Astrocyte (in vitro differentiated cells and primary cell): ENCODE data around the gene FNDC8. TPM values are rescaled to one million over a fixed set of nuclear protein-coding genes. Genes with fewer than 3 reads are reported as not detected.
"Not testable (repeated sequence)": the region's sequence is repeated elsewhere in the genome, so short reads cannot be mapped to it uniquely, and the experiment has no call there.

Experiments used
- DNase-seq: peaks from one replicate; pipeline ENCODE4 v3.0.0-alpha.2; 2010; ENCODE audit warnings: low read depth
- FAIRE-seq: peaks from 2 replicates; lab custom pipeline; 2011; peaks lifted over from hg19 to GRCh38; lab: Jason Lieb, UNC
- H2AFZ ChIP-seq: 2 replicates; pipeline ENCODE4 v1.6.0; 2012; ENCODE audit warnings: low read depth, low read length, inconsistent platforms
- H3K27ac ChIP-seq: 2 replicates; pipeline ENCODE4 v1.5.1; 2011; ENCODE audit warnings: low read depth, low read length, inconsistent platforms
- H3K27me3 ChIP-seq: 2 replicates; pipeline ENCODE4 v1.6.0; 2011; ENCODE audit warnings: low read length, inconsistent platforms; ENCODE audit not compliant: insufficient read depth
- H3K36me3 ChIP-seq: 2 replicates; pipeline ENCODE4 v1.5.1; 2011; ENCODE audit warnings: low read length, inconsistent platforms; ENCODE audit not compliant: insufficient read depth
- H3K4me1 ChIP-seq: 2 replicates; pipeline ENCODE4 v1.5.1; 2011; ENCODE audit warnings: low read length, inconsistent platforms; ENCODE audit not compliant: insufficient read depth
- H3K4me2 ChIP-seq: 2 replicates; pipeline ENCODE4 v1.6.0; 2012; ENCODE audit warnings: low read length, inconsistent platforms
- H3K4me3 ChIP-seq: 2 replicates; pipeline ENCODE4 v1.5.1; 2011; ENCODE audit warnings: low read depth, mild to moderate bottlenecking, low read length, inconsistent platforms; ENCODE audit not compliant: insufficient read depth
- H3K79me2 ChIP-seq: 2 replicates; pipeline ENCODE4 v1.6.0; 2012; ENCODE audit warnings: mild to moderate bottlenecking, low read length, inconsistent platforms; ENCODE audit not compliant: insufficient read depth
- H3K9ac ChIP-seq: 2 replicates; pipeline ENCODE4 v1.6.0; 2012; ENCODE audit warnings: mild to moderate bottlenecking, low read length, inconsistent platforms
- H3K9me3 ChIP-seq: 2 replicates; pipeline ENCODE4 v1.5.1; 2012; ENCODE audit warnings: low read depth, mild to moderate bottlenecking, low read length, inconsistent platforms; ENCODE audit not compliant: insufficient read depth
- H4K20me1 ChIP-seq: 2 replicates; pipeline ENCODE4 v1.6.0; 2012; ENCODE audit warnings: low read length, inconsistent platforms; ENCODE audit not compliant: insufficient read depth
- H3K27ac Mint-ChIP-seq: one replicate; pipeline ENCODE4 v1.8.0; 2021; ENCODE audit warnings: mild to moderate bottlenecking, mixed read lengths; ENCODE audit not compliant: unreplicated experiment
- H3K27me3 Mint-ChIP-seq: one replicate; pipeline ENCODE4 v1.8.0; 2021; ENCODE audit warnings: low read depth, mixed read lengths; ENCODE audit not compliant: unreplicated experiment
- H3K36me3 Mint-ChIP-seq: one replicate; pipeline ENCODE4 v1.8.0; 2021; ENCODE audit warnings: low read depth, mixed read lengths; ENCODE audit not compliant: unreplicated experiment
- H3K4me1 Mint-ChIP-seq: one replicate; pipeline ENCODE4 v1.8.0; 2021; ENCODE audit warnings: low read depth, mixed read lengths; ENCODE audit not compliant: unreplicated experiment
- H3K4me3 Mint-ChIP-seq: one replicate; pipeline ENCODE4 v1.8.0; 2021; ENCODE audit warnings: mild to moderate bottlenecking, moderate library complexity, mixed read lengths; ENCODE audit not compliant: unreplicated experiment
- H3K9me3 Mint-ChIP-seq: one replicate; pipeline ENCODE4 v1.8.0; 2021; ENCODE audit warnings: mild to moderate bottlenecking, mixed read lengths; ENCODE audit not compliant: unreplicated experiment
- EZH2 ChIP-seq: IDR thresholded peaks from 2 replicates; pipeline ENCODE4 v1.6.1; 2012; ENCODE audit warnings: mild to moderate bottlenecking, low read length, inconsistent platforms; ENCODE audit not compliant: insufficient read depth
- total RNA-seq: library from RNA; stranded (reverse); gene quantifications from 2 replicates; pipeline ENCODE4 v1.2.1, GENCODE V29; 2021
- TF ChIP-seq, protein P1 (sequence below): IDR thresholded peaks from 2 replicates; pipeline ENCODE4 v1.5.1; 2011; ENCODE audit warnings: low read depth, mild to moderate bottlenecking, inconsistent platforms, low read length, moderate library complexity; ENCODE audit not compliant: insufficient read depth

FNDC8 gene
- total RNA-seq, 1 donor from 2014 or later, result not detected

DNA sequence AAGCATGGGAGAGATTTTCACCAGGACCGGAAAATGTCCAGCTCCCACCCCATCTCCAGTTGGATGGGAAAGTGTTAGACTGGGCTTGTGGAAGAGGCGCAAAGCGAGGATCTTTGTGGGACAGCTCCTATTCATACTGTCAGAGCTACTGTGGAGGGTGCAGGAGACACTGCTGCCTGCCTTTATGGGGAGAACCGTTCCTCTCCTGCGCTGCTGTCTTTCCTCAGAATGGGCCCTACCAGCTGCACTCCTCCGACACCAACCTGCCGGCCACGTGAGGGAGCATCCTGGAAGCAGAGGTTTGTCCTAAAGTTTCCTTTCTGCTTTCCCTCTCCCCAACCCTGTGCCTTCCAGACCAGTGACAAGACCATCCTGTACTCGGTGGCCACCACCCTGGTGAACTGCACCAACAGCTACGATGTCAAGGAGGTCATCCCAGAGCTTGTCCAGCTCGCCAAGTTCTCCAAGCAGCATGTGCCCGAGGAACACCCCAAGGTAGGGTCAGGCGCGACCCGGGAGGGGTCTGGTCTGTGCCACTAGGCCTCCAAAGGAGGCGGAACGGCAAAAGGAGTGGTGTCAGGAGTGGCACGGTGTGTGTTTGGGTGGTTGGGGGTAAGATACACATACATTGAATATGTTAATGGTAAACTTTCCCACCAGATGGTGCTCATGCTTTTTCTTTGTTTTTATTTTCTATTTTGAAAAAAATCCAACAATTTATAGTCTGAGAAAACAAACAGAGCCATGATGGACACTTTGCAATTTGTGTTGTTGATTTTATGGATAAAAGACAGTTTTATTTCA, 49.8 kb downstream of the FNDC8 start:
- DNase-seq (no peak), FAIRE-seq (no peak)
- Histone ChIP-seq H3K9me3 (no peaks in the 10 kb centered on the region), H3K9ac (no peak overlapping the region), H4K20me1 (no peaks in the 10 kb centered on the region), H3K27me3 (peaks cover 2% of the 10 kb centered on the region), H3K27ac (no peak overlapping the region), H3K36me3 (no peaks in the 10 kb centered on the region), H3K4me3 (no peak overlapping the region), H3K4me1 (no peaks in the 10 kb centered on the region), H3K4me2 (no peak overlapping the region), H3K79me2 (no peaks in the 10 kb centered on the region), H2AFZ (peak overlapping the region; percentile 5)
- Mint-ChIP-seq H3K4me1 (peaks cover 2% of the 10 kb centered on the region), H3K36me3 (no peaks in the 10 kb centered on the region), H3K27ac (no peak overlapping the region), H3K27me3 (peaks cover 20% of the 10 kb centered on the region), H3K4me3 (no peak overlapping the region), H3K9me3 (no peaks in the 10 kb centered on the region)
- TF ChIP-seq, protein P1, sequence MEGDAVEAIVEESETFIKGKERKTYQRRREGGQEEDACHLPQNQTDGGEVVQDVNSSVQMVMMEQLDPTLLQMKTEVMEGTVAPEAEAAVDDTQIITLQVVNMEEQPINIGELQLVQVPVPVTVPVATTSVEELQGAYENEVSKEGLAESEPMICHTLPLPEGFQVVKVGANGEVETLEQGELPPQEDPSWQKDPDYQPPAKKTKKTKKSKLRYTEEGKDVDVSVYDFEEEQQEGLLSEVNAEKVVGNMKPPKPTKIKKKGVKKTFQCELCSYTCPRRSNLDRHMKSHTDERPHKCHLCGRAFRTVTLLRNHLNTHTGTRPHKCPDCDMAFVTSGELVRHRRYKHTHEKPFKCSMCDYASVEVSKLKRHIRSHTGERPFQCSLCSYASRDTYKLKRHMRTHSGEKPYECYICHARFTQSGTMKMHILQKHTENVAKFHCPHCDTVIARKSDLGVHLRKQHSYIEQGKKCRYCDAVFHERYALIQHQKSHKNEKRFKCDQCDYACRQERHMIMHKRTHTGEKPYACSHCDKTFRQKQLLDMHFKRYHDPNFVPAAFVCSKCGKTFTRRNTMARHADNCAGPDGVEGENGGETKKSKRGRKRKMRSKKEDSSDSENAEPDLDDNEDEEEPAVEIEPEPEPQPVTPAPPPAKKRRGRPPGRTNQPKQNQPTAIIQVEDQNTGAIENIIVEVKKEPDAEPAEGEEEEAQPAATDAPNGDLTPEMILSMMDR, result peak; percentile 24
- TF ChIP-seq EZH2, result no peak

- FAIRE-seq, result no peak
Measured at GRCh38 chr17:35171834-35172233, 50.4 kb downstream of the FNDC8 start.

GRCh38 chr17:35172321-35172720, 50.9 kb downstream of the FNDC8 start:
- H3K9me3 ChIP-seq, H3K27ac Mint-ChIP-seq, H2AFZ ChIP-seq, H3K79me2 ChIP-seq, H3K4me2 ChIP-seq, H3K27ac ChIP-seq, H3K4me3 ChIP-seq, H3K36me3 ChIP-seq, H3K9me3 Mint-ChIP-seq, H4K20me1 ChIP-seq, H3K9ac ChIP-seq, H3K36me3 Mint-ChIP-seq, H3K27me3 ChIP-seq, H3K4me1 Mint-ChIP-seq, DNase-seq, H3K4me3 Mint-ChIP-seq, H3K4me1 ChIP-seq, FAIRE-seq: not testable (repeated sequence)
- peaks cover 24% of the 10 kb centered on the region for H3K27me3 Mint-ChIP-seq

More at GRCh38 chr17:35171834-35172233, 50.4 kb downstream of the FNDC8 start:
- Histone ChIP-seq H3K4me1 (no peaks in the 10 kb centered on the region), H3K4me2 (no peak overlapping the region), H3K36me3 (no peaks in the 10 kb centered on the region), H3K27ac (no peak overlapping the region), H2AFZ (no peak overlapping the region), H3K79me2 (no peaks in the 10 kb centered on the region), H3K27me3 (peaks cover 2% of the 10 kb centered on the region), H3K9me3 (no peaks in the 10 kb centered on the region), H4K20me1 (no peaks in the 10 kb centered on the region), H3K9ac (no peak overlapping the region), H3K4me3 (no peak overlapping the region)
- H3K9me3 Mint-ChIP-seq, result no peaks in the 10 kb centered on the region
- H3K4me1 Mint-ChIP-seq, result peaks cover 2% of the 10 kb centered on the region
- no peak overlapping the region for H3K27ac Mint-ChIP-seq
- TF ChIP-seq, protein P1, result no peak
- TF ChIP-seq EZH2, result no peak
- DNase-seq, result no peak
- H3K36me3 Mint-ChIP-seq, result no peaks in the 10 kb centered on the region
- no peak overlapping the region for H3K4me3 Mint-ChIP-seq
- H3K27me3 Mint-ChIP-seq, result peaks cover 23% of the 10 kb centered on the region
